ENCODE data around the gene SLC6A2.

- TF ChIP-seq CTCF (IDR thresholded peaks at IDR 0.05) (no peak), POLR2AphosphoS5 (IDR thresholded peaks at IDR 0.05; ENCODE audit: insufficient read depth in 1 of 2, low read depth in 1 of 2) (no peak)
Measured at GRCh38 chr16:55653106-55653505, 2.7 kb upstream of the SLC6A2 start.

Measured in vagina (tissue), 2 donors.